Globus pallidus (tissue), 1 donor: ENCODE data around the gene COLGALT1.

Source experiments
- DNase-seq: peaks from one replicate; pipeline ENCODE4 v3.0.0-alpha.2; 2015; ENCODE audit warnings: low spot score

Gene COLGALT1

DNA sequence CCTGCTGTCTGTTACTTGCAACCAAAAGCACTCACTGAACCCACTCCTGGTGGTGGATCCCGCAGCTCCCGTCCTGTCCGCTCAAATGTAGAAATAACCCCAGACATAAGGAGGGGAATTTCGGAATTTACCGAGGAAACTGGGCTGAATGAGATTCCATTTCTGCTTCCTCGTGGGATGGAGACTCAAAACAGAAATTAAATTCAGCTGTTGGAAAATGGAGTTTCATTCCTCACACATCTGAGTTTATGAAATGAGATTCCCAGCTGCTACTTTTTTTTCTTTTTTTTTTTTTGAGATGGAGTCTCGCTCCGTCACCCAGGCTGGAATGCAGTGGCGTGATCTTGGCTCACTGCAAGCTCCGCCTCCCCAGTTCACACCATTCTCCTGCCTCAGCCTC, 44.3 kb downstream of the COLGALT1 start:
- no peak for DNase-seq

DNA sequence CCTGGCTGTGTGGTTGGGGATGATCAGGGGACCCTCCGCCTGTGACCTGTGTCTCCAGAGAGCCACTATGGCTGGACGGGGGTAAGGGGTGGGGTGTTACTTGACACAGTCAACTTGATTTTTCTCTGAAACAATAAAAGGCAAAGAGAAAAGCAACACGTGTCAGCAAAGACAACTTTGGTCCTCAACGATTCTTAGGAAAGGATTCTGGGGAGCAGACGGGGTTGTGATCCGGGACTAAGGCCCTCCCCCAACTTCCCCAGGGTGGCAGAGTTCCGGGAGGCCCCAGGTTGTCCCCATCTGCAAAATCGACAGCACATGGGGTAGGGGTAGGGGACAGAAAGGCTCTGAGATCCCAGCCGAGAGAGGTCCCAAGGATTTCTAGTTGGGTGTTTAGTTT, 46.2 kb downstream of the COLGALT1 start:
- no peak for DNase-seq

- no peak for DNase-seq
These were observed 46.8 kb downstream of the COLGALT1 start for GRCh38 chr19:17602217-17602616.

GRCh38 chr19:17602872-17603510, 47.5 kb downstream of the COLGALT1 start:
- no peak for DNase-seq

DNA sequence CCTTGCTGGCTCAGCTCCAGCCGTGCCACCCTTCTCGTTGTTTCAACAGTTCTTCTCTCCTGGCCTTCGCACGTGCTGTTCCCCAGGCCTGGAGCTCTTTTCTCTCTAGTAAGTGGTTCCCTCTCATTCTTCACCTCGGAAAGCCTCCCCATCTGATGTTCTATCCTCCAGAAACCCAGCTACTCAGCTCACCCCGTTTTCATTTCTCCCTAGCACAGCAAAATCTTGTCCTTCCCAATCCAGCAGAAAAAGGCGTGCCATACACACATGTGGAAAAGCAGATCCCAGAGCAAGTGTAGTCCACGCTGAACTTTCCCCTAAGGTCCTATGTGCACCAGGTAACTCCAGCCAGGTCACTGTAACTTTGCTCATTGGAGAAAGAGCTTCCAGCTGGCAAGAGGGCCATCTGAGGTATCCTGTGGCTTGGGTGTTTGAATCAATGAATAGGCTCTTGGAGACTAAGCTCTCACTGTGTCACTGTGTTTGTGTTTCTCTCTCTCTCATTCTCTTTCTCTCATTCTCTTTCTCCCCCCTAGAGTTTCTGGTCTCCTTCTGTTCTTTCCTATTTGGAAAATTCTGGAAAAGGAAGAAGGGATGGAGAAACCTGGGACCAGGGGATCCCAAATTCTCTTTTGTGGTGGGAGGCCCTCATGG, 49.0 kb downstream of the COLGALT1 start:
- no peak for DNase-seq

- DNase-seq, result no peak
These were observed 49.7 kb downstream of the COLGALT1 start for GRCh38 chr19:17605117-17605516.

GRCh38 chr19:17605761-17606589, 50.5 kb downstream of the COLGALT1 start:
- DNase-seq, result peak; percentile 20

DNA sequence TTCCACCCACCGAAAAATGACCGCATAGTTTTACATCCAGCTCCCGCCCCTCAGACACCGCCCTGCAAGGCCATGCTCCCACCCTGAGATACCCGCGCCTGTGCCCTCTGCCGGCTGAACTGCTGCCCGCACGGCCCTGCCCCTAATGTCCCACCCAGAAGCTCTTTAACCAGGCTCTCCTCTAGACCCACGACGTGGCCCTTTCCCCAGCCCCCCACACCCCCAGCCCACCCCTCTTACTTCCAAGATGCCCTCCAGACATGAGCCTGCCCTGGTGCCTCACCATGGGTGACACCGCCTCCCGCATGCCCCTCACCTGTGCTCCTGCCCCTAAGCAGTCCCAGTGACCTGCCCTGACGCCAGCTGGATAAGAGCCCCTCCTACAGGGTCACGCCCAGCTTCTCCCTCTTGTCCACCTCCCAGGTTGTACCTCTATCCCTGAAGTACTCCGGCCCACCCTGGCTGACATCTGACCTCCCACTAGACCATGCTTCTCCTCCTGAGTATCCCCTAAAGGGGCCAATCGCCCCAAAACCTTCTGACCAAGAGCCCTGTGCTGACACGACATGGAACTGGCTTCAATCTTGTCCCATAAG, 51.2 kb downstream of the COLGALT1 start:
- DNase-seq, result no peak

GRCh38 chr19:17607936-17608335, 52.5 kb downstream of the COLGALT1 start:
- DNase-seq, result no peak

DNA sequence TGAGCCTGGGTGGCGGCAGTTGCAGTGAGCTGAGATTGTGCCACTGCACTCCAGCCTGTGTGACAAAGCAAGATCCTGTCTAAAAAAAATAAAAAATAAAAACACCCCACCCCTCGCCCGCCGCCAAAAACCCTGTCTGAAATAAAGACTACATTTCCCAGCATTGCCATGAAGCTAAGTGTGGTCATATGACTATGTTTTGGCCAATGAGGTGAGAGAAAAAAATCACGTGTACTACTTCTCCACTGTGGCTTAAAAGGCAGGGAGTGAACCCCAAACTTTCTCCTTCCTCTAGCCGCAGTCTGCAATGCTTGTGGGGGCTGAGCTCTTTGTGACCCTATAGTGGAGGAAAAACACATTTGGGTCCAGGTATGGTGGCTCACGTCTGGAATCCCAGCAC, 54.9 kb downstream of the COLGALT1 start:
- DNase-seq, result no peak

DNA sequence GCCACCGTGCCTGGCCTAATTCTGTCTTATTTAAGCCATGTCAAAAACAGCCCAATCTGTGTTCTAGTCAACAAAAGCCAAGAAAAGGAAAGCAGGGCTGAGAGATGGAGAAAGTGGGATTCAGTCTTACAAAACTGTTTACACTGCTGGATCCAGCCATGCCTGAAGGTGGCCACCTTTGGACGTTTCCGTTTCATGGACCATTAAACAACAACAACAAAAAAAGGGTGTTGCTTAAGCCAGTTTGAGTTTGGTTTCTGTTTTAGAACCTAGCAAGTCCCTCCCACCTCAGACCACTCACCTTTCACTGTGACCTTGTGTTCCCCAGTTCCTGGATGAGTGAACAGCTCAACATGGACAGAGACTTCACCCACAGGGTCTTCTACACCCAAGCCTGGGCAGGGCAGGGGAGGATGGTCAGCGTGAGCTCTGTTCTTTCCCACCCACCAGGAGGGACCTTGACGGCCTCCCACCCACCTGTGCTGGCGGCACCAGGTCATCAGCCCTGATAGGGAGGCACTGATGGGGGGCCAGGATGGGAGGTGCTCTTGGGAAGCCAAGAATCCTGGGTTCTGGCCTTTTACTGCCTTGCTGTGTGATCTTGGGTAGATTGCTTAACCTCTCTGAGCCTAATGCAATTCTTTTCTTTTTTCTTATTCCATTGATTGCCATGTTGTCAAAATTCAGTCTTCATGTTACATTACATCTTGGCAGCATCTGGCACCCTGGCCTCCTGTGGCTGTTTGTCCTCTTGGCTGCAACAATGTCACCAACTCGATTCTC, 56.2 kb downstream of the COLGALT1 start:
- DNase-seq, result no peak

DNA sequence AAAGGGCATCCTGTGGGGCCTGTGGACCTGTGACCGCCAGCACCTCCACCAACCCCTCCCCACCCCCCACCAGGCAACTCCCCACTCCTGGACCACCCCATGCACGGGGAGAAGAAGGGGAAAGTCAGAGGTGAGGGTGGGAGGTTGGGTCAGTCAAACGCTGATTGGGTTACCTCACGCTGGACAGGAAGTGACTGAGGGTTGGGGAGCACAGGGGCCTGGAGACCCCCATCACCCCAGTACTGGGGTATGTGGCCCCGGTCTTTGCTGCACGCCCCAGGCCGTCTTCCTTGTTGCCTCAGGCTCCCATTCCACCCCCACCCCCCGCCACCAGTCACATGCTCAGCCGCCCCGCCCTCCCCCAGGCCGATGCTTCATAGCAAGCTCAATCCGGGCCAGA, 59.0 kb downstream of the COLGALT1 start:
- DNase-seq, result no peak

DNA sequence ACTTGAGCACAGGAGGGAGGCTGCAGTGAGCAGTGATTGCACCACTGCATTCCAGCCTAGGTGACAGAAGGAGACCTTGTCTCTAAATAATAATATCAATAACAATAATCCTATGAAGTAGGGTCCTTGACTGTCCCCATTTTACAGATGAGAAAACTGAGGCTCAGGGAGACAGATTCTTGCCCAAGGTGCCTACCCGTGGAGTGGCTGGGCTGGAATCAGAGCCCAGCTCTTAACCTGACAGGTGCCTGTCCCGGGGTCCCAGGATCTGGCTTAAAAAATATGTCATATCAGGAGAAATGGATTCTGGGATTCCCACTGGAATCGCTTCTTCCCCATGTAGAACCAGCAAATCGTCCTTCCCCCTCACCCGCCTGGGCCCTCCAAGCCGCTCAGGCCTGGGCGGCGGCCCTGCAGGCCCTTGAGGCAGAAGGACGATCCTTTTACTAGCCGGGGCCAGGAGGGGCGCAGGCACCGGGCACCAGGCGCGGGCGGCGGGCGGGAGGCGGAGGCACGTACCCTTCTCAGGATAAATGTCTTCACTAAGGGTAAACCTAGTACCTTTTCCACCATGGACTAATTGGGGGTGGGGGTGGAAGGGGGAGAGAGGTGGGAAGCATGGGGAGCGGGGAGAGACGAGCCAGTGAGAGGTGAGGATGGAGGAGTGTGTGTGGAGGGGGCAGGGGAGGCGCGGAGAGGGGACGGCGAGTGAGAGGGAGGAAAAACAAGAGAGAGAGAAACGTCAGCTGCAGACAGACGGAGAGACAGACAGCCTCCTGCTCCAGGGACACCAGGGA, 60.6 kb downstream of the COLGALT1 start:
- DNase-seq, result no peak

DNA sequence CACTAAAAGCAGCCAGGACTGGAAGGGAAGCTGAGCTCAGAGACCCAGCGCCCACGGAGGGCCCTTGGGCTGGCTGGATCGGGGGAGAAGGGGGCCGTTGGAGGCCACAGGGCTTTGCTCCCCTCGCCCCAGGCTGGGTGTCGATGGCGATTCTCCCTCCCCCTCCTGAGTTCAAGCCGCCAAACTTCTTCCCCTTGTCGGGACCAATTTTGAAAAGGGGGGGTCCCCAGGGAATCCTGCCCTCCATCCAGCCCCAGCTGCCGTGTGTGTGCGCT, 61.2 kb downstream of the COLGALT1 start:
- DNase-seq, result no peak

- no peak for DNase-seq
These were observed 61.7 kb downstream of the COLGALT1 start for GRCh38 chr19:17616961-17617806.

DNA sequence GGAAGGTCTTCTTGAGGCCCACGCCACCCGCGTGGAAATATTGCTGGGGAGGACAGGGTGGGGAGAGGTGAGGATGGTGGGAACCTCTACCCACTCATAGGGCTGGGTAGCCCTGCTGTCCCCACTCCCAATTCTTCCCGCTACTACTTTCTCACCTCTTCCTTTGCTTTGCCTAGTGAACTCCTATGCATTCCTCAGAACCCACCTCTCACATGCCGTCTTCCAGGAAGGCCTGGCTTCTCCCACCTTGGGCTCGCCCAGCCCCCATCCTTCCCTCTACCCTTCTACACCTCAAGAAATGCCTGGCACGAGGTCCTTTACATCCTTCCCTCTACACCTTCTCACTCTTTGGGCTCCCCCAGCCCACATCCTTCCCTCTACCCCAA, 62.4 kb downstream of the COLGALT1 start:
- DNase-seq, result no peak

GRCh38 chr19:17618281-17618903, 62.9 kb downstream of the COLGALT1 start:
- no peak for DNase-seq

DNA sequence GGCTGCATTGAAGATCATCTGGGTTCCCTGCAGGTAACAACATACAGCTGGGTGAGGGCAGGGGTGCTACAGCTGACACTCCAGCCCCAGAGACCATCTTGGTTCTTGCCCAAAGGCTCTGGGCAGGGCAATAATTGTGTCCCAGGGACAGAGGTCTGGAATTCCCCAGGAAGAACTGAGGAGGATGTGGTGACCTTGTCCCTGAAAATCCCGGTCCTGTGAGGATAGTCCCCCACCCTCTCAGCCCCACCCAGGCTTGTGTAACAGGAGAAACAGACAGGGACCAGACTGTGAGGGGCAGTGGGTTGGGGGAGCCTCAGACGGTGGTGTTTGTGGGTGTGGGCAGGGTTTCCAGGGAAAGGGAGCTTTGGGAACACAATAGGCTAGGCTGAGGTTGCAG, 63.5 kb downstream of the COLGALT1 start:
- no peak for DNase-seq

DNA sequence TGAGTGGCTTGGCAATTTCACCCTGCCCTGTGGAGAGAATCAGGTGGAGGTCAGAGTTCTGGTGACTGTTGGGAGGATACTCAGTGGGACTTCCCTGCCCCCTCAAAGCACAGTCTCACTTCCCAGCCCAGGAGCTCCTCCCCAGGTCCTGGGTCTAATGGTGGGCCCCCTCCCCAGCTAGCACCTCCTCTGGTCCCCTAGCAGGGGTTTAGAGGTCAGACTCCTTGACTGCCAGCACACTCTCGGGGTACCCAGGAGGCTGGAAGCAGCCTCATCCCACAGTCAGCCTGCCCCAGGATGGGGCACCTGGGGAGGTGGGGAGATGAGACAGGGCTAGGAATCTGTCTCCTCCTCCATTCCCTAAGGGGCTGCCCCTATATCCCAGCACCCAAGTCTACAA, 65.2 kb downstream of the COLGALT1 start:
- no peak for DNase-seq
